GM21360 (cell line): ENCODE measurements around the gene DMBX1.

Source experiments
- ATAC-seq: cut with Tn5 transposase; IDR thresholded peaks from one replicate; pipeline ENCODE4 v1.9.1; 2021; ENCODE audit warnings: mild to moderate bottlenecking, moderate library complexity; ENCODE audit not compliant: unreplicated experiment

The DMBX1 gene

DNA sequence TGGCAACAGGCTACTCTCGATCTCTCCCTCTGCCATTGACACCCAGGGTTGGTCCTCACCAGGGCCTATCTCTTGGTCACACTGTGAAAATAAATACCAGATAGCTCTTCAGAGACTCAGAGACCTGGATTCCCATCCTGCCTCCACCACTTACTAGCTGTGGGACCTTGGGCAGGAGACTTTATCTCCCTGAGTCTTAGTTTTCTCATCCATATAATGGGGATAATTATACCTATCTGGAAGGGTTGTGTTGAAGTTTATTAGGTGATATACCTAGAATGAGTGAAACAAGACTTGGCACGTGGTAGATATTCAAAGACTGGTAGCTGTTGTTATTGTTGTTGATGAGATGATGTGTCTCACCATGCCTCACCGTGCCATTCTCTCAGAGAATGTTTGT is 7.4 kb downstream of the DMBX1 start:
- no peak for ATAC-seq

DNA sequence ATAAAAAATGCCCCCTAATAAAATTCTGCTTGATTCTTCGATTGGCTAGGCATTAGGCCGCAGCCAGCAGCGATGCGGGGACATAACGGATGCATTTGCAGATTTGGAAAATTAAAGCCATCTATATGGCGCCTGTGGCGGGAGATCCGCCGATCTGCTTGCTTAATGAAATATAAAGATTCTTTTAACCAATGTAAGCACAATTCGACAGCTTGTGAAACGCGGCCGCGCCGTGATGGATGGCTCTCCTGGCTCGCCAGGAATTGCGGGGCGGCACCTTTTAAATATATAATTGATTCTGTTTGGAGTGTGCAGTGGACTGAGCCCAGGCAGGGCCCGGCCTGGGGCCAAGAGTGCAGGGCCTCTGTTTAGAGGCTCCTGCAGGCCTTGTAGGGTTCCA is 8.0 kb downstream of the DMBX1 start:
- ATAC-seq: no peak

DNA sequence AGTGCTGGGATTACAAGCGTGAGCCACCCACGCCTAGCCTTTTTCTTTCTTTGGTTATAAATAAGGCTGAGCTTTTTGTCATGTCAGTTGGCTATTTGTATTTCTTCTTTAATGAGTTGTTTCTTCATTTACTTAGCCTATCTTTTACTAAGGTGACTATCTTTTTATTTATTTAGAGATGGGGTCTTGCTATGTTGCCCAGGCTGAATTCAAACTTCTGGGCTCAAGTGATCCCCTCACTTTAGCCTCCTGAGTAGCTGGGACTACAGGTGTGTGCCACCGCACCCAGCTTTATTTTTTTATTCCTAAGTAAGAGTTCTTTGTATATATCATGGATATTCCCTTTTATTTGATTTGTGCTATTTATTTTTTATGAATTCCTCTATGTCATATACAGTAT is 11.9 kb downstream of the DMBX1 start:
- no peak for ATAC-seq

DNA sequence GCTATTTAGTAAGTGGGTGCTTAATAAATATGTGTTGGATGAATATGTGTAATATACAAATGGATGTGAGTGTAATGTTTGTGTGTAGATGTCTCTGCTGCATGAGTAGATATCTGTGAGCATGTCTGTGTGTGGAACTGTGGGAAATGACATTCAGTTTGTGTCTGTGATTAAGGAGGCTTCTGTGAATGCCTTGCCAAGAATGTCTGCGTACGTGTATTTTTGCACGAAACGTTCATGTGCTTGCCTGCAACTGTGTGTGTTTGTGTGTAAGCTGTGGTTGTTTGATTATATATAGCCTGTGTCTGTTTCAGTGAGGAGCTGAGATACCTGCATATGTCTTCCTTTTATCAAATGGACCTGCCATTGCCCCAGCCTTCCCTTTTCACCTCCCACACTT is 13.8 kb downstream of the DMBX1 start:
- no peak for ATAC-seq

DNA sequence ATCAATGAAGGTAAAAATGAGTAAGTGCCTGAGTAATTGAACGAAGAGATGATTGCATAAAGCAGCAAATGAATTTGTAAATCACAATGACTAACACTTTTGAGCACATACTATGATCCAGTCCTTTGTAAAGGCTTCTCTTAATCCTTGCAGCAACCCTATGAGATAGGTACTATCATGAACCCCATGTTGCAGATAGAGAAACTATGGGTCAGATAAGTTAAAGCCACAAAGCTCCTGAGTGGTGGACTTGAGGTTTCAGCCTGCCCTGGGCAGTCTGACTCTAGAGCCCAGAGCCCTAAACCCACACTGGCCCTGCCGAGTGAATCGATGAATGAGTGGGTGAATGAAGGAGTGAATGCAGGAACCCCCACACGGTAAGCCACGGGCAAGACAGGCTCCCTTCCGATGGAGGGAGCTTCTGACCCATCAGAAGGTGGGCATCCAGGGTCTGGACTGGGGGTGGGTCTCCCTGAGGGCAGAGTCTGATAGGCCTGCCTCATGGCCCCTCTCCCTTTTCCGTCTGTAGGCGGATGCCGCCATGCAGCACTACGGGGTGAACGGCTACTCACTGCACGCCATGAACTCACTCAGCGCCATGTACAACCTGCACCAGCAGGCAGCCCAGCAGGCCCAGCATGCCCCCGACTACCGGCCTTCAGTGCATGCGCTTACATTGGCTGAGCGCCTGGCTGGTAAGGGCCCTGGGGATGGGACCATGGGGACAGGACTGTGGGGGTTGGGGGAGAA is 17.0 kb downstream of the DMBX1 start:
- no peak for ATAC-seq

DNA sequence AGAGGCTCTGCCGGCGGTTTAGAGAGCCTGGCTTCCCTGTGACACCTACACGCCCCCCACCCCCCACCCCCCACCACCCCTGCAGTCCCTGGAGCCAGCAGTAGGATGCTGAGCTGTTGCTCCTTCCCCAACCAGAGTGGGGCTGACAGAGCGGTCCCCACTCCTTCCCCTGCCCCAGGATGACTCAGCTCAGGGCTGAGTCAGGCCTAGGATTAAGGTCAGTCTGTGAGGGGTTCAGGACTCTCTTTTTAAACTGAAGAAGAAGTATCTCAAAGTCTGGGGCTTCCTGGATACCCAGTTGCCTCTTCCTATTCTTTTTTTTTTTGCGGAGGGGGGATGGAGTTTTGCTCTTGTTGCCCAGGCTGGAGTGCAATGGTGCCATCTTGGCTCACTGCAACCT is 19.1 kb downstream of the DMBX1 start:
- ATAC-seq: no peak

DNA sequence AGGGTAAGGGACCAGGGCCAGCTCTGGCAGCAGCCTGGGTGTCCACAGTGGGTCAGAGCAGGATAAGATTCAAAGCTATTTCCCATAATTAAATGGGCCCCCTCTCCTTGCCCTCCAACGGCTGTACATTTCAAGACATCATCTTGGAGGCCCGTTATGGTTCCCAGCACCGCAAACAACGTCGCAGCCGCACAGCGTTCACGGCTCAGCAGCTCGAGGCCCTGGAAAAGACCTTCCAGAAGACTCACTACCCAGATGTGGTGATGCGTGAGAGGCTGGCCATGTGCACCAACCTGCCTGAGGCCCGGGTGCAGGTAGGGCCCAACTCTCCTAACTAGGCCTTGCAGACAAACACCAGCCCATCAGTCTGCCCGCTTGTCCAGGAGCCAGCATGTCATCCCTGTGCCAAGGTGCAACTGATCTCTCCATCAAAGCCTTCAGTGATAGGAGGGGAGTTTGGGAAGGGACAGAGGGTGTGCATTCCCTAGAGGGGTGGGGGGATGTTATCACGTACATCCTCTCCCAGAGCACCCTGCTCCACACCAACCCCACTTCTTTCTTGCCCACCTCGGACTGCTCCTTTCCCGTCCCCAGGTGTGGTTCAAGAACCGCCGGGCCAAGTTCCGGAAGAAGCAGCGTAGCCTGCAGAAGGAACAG is 20.8 kb downstream of the DMBX1 start:
- ATAC-seq: no peak

DNA sequence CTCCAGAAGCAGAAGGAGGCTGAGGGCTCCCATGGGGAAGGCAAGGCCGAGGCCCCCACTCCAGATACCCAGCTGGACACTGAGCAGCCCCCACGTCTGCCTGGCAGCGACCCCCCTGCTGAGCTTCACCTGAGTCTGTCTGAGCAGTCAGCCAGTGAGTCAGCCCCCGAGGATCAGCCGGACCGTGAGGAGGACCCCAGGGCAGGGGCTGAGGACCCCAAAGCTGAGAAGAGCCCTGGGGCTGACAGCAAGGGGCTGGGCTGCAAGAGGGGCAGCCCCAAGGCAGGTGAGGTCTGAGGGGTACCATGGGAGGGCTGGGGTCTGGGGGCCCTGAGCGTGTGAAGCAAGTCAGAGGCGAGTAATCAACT is 21.3 kb downstream of the DMBX1 start:
- ATAC-seq: no peak

DNA sequence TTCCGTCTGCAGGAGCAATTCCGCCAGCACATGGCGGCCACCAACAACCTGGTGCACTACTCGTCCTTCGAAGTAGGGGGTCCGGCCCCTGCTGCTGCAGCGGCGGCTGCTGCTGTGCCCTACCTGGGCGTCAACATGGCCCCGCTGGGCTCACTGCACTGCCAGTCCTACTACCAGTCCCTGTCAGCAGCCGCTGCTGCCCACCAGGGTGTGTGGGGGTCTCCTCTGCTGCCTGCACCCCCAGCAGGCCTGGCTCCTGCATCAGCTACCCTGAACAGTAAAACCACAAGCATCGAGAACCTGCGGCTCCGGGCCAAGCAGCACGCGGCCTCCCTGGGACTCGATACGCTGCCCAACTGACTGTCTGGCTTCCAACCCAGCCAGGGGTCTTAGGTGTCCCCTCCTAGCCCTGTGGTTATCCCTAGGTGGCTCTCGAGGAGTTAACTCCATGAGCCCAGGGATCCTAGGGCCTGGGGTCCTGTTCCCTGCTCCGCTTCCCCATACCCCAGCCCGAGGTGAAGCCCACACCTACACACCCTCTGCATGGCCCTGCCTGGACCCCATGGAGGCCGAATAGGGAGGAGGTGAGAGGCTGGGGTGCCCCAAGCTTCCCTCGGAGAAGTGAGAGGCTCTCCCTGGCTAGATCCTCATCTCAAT is 22.6 kb downstream of the DMBX1 start:
- ATAC-seq: no peak

DNA sequence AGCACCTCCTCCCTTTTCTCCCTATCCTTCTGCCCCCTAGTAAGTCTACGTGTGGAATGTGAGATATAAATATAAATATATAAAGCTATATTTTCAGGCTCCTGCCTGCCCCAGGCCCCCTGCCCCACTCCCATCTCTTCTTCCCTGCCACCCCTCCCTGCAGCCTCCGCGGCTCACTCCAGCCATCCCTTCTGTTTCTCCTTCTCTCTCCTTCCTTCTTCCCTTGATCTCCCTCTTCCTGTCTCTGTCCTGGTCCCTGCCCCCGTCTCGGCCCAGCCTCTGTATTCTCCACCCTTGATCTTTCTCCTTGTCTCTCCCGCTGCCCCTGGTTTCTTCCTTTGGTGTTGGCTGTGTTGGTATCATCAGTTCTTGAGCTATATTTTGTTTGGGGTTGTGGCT is 23.2 kb downstream of the DMBX1 start:
- ATAC-seq: no peak

DNA sequence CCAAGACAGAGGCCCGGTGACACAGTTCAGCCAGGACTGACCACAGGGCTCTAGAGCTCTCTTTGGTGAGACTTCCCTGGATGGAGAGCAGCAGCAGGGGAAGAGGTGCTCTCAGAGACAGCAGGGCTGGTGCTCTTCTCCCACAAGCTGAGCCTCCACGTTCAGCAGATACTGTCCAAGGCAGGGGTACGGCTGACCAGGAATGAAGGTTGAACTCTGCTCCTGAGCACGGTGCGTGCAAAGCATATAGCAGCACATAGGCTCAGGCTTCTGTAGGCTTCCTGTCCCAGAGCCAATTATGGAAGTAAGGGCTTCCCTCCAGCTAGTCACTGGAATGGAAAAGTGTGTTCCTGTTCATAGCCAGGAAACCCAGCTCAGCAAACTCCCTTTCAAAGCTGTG is 23.9 kb downstream of the DMBX1 start:
- no peak for ATAC-seq

DNA sequence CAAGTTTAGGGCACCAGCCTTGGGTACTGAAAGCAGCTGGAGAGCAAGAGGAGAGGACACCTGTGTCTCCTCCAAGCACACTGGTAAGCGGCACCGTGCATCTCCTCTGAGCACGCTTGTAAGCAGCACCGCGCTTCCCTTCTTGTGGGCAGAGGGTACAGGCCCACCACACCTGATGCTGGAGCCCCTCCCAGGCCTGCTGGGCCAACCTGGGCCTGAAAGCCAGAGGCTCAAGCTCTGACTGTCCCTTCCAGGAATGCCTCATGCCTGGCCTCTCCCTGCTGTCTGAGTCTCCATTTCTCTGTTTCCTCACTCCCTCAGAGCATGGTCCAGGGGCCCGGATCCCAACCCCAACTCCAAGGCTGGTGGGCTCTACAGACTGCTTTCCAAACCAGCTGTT is 25.9 kb downstream of the DMBX1 start:
- ATAC-seq: no peak

DNA sequence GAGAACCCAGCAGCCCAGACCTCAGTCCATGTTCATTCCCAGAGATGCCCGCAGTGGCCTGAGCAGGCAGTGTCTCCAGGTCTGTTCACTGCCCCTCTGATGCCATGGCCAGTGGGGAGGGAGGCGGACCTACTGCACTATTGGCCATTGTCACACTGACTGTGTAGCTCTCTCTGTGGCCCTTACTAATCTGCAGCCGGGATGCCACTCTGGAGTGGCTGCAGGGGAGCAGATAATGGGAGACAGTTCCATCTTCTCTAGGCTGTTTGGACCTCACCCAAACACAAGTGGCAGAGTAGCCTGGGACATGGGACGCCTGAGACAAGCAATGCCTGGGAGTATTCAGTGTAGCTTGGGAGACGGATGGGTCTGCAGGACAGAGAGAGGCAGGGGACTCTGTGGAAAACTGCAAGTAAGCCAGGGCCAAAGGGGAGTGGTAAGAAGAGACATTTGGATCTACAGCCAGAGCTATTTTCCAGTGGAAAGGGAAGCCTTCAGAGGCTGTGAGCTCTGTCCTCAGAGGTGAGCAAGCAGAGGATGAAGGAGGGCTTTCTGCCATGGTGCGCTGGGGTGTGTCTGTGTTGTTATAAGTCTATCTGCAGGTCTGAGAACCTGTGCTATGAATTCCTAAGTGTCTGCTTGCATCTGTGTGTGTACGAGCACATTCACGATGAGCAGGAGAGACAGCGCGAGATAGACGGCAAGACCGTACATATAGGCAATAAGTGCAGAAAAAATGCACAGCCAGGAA is 26.7 kb downstream of the DMBX1 start:
- no peak for ATAC-seq

DNA sequence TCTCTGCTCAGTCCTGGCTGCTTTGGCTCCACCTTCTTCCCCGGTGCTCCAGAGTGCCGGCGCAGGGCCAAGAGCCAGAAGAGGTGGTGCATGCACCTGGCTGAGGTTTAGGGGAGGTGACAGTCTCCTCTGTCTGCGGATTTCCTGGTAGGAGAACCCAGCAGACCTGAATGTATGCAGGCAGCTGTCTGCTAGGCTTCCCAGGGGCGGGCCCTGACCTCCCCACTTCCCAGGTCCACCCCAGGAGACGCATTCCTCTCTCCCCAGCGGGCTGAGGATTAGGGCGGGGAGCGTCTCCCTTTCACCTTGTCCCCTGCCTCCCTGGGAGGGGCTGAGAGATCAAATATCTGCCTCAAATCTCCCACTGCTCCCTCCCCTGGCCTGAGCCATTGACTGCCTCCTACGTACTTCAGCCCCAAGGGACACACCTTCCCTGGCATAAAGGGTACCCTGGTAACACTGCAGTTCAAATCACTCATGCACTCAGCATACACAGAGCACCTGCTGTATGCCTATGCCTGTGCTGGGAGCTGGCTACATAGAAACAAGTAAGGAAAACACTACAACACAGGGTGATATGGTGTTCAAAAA is 27.5 kb downstream of the DMBX1 start:
- no peak for ATAC-seq

DNA sequence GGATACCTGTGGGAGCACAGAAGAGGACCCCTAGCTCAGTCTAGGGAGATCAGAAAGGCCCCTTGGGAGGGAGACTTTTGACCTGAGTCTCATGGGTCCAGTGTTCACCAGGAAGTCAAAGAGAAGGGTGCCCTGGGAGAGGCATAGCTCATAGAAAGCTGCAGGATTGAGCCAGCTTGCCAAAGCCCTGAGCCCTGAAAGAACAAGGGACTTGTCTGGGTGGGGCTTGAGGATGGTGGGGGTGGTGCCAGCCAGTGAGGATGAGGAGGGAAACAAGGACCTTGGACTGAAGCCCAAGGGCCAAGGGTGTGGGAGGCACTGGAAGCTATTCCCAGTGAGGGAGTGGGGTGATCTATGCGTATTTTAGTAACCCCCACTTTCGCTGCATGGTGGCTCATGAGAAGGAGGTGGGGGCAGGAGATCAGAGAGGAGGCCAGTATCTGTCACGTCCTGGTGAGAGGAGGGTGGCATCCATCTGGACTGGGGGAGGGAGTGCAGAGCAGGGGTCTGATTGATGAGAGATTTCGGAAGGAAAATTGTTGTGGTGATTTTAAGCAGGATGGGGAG is 28.4 kb downstream of the DMBX1 start:
- ATAC-seq: no peak

DNA sequence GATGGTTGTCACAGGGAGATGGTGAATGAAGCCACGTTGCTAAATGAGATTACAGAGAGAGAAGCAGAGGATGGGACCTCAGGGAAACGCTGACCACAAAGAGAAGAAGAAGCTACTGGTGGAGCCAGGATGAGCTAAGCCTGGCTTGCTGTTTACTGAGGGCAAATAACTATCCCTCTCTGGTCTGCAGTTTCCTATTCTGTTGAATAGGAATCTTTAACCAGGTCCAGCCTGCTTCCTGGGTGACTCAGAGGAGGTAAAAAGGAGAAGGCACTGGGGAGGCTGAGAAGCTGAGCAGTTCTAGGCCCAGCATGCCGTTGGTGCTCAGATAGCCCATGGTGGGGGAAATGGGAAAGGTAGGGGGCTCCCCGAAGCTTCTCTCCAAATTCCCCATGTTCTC is 29.6 kb downstream of the DMBX1 start:
- ATAC-seq: no peak

DNA sequence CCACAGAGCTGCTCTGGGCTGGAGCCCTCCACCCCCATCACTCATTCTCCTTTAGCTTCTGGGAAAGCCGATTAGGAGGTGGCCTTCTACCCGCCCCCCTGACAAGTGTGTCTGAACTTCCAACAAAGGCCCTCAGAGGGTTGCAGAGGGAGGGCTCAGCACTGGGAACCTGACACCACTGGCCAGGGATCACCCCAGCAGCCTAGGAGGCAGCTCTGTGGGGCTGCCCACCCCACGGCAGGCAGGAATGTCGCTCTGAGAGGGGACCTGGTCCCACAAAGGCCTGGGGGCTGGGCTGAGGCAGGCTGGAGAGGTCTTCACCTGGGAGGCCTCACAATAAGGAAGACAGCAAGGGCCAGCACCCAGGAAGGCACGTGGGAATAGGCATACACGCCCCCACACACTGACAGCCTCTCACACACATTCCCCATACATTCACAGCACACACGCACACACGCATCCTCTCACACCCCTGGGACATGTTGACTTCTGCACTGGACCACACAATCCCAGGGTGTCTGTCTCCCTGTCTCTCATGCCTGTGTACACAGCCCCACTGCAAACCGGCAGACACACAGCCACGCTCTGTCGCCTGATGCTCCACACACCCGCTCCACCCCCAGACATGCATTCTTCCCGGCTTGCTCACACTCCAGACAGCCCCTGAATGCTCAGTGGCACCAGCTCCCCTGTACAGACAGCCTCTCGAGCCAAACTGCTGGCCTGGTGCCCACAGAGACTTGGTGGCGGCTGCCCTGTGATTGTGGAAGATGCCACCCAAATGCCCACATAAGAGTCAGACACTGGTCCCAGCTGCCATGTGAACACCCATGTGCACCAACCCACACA is 30.7 kb downstream of the DMBX1 start:
- ATAC-seq: no peak

DNA sequence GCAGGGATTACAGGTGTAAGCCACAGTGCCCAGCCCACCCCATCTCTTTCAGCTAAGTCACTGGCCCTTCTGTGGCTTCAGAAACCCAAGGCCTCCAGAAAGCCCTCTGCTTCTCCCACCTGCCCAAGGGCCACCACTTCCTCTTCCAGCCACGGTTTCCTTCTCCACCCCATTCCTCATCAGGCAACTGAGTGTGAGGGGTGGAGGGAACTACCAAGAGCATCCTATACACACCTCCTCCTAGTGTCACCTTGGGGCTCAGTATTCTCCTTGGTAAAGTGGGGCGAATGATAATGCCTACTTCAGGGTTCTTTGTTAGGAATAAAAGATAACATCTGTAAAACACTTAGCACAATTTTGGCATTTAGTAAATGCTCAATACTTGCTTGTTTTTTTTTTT is 31.8 kb downstream of the DMBX1 start:
- ATAC-seq: no peak

DNA sequence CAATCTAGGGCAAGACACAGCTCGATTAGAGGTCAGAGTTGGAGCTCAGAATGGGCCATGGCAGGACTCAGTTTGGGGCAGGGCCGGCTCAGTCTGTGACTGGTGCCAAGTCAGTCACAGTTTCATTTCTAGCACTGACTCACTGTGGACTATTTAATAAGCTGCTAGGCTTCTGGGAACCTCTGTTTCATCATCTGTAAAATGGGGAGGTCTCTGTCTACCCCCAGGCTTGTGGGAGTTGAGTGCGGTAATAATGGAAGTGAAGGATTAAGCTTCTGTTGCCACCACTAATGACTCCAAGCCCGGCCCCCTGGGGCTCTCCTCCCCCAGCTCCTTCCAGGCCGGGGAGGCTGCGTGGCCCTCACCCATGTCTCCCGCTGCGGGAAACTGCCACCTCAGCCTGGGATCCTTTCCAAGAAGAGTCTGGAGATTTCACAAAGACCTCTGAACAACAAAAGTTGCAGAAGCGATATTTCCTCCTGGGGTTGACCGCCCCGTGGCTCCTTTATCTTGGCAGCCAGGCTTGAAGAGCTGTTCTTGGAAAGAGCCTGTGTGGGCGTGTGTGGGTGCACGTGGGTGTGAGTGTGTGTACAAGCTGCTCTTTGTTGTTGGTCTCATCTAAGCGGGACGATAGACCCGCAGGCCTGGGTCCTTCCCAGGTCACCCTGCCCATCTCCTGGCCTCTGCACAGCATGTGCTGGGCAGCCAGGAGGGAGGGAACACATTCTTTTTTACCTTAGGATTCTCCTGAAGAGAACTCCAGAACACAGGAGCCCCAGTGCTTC is 32.7 kb downstream of the DMBX1 start:
- ATAC-seq: no peak
